ENCODE measurements around the gene TFR2. TPM values are rescaled to one million over a fixed set of nuclear protein-coding genes. Genes with fewer than 3 reads are reported as not detected.

The TFR2 gene
- total and polyA plus RNA-seq, 7 experiments from 2014 or later: 0.55 to 14.4 (median 3.1) TPM

DNA sequence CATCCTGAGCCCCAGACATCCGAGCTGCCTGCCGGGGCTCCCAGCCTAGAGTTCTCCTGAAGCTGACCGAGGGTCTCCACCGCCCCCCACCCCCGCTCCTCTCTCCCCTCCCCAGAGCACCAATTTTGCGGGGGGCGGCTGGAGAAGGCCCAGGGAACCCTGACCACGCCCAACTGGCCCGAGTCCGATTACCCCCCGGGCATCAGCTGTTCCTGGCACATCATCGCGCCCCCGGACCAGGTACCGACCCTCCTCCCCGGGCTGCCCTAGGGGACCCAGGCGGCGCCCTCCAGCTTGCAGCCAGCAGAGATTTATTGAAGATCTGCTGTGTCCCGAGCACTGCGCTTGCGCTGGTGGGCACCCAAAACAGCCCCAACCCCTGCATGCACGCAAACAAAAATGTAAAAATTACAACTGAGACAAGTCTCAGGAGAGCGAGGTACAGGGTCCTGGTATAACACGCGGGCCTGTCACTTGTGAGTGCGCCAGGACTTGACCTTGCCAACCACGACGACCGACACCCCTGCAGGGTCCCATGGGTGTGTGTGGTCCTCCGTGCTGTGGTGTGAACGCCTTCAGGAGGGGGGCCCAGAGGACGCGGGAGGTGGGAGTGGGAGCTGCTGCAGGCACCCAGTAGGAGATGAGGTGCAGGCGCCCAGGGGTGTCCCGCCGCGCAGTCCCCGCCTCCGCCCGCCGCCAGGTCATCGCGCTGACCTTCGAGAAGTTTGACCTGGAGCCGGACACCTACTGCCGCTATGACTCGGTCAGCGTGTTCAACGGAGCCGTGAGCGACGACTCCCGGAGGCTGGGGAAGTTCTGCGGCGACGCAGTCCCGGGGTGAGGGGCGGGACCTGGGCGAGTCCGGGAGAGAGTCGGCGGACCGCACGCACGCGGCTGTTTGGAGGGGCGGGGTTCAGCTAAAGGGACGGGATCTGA is 36.1 kb downstream of the TFR2 start:
- Mint-ChIP-seq H3K4me3 (peak overlapping the region; percentile 79 to 94 (median 87)), H3K36me3 (no peaks in the 10 kb centered on the region), H3K27ac (peak overlapping the region in 7 of 9 donors; percentile 29 to 78 (median 54)), H3K9me3 (no peaks in the 10 kb centered on the region), H3K27me3 (peaks cover 0 to 18% (median 0%) of the 10 kb centered on the region in 5 donors), H3K4me1 (peaks cover 7 to 35% (median 20%) of the 10 kb centered on the region in 7 donors)
- Histone ChIP-seq H3K4me1 (ENCODE audit: control insufficient read depth in 2 of 2, insufficient read depth in 2 of 2, low read length in 2 of 2) (peaks cover 6 to 10% of the 10 kb centered on the region in 2 donors), H3K4me3 (ENCODE audit: low read length) (peak overlapping the region; percentile 70), H3K27ac (ENCODE audit: low read depth, low read length) (peak overlapping the region; percentile 67), H3K27me3 (ENCODE audit: control insufficient read depth in 2 of 2, insufficient read depth in 2 of 2, low read length in 2 of 2) (no peaks in the 10 kb centered on the region), H3K36me3 (ENCODE audit: control insufficient read depth in 2 of 3, insufficient read depth in 3 of 3, low read length in 3 of 3) (no peaks in the 10 kb centered on the region), H3K9me3 (ENCODE audit: control insufficient read depth in 2 of 3, low read length in 3 of 3) (no peaks in the 10 kb centered on the region)
- DNase-seq: peak in 7 of 9 donors; percentile 41 to 66 (median 43)
- CTCF ChIA-PET: interaction anchor here (0.9 to 1.4 kb wide), 5 partner anchors 9 to 91 kb away, joined by 3 to 5 read pairs (median 3); no protein-coding TSS in a partner anchor
- peak; percentile 19 for ATAC-seq
- intact Hi-C loops (cut with micrococcal nuclease): loop anchor here (1.0 to 2.0 kb wide), 16 partner anchors 7 to 248 kb away; partner anchors contain the start of genes FBXO24 (in 2 of the 2), GNB2 (in 2 of the 2), LRCH4 (in 2 of the 2) and MOSPD3 (in 2 of the 2)
- POLR2A ChIA-PET: interaction anchor here (0.7 to 4.8 kb wide), 10 partner anchors 10 to 128 kb away, joined by 3 to 50 read pairs (median 3); partner anchors contain the start of genes FBXO24, LRCH4 and POP7

DNA sequence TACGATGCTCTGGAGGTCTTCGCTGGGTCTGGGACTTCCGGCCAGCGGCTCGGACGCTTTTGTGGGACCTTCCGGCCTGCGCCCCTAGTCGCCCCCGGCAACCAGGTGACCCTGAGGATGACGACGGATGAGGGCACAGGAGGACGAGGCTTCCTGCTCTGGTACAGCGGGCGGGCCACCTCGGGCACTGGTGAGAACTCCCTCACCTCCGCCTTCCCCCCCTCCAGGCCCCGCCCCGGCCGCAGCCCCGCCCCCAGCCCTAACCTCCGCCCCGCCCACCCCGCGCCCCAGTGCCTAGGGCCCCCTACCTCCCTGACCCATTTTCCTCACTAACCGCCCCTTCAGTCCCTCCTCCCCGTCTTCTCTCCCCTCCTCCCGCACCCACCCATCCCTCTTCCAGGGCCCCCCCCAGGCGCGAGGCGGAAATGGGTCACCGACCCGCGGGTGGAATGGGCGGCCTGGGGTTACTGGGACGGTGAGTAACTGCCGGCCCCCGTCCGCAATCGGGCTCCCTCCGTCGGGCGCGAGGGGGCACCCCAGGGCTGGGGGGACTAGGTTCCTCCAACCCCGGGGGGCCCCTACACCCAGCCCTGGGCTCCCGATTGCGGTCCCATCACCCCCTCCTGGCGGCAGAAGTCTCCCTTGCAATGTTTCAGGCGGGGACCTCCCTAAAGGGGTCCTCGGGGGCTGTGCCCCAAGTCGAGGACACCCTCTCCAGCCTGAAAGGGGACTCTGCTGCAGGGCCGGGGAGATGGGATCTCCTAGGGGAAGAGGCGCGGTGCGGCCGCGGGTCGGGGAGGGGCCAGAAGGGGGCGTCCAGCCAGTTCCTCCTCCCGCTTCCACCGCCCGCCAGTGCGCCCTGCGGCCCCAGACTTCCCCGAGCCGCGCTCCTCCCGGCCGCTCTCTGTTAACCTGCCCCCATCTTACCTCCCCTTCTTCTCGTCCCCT is 37.0 kb downstream of the TFR2 start:
- Histone ChIP-seq H3K27me3 (ENCODE audit: control insufficient read depth in 2 of 2, insufficient read depth in 2 of 2, low read length in 2 of 2) (no peaks in the 10 kb centered on the region), H3K27ac (ENCODE audit: low read depth, low read length) (peak overlapping the region; percentile 67), H3K4me3 (ENCODE audit: low read length) (peak overlapping the region; percentile 70), H3K4me1 (ENCODE audit: control insufficient read depth in 2 of 2, insufficient read depth in 2 of 2, low read length in 2 of 2) (peaks cover 6 to 10% of the 10 kb centered on the region in 2 donors), H3K9me3 (ENCODE audit: control insufficient read depth in 2 of 3, low read length in 3 of 3) (no peaks in the 10 kb centered on the region), H3K36me3 (ENCODE audit: control insufficient read depth in 2 of 3, insufficient read depth in 3 of 3, low read length in 3 of 3) (no peaks in the 10 kb centered on the region)
- peaks cover 0 to 15% (median 0%) of the 10 kb centered on the region in 5 donors for H3K27me3 Mint-ChIP-seq
- intact Hi-C loops (cut with micrococcal nuclease): loop anchor here (1.0 to 2.0 kb wide), 16 partner anchors 8 to 248 kb away; partner anchors contain the start of genes FBXO24 (in 2 of the 2), GNB2 (in 2 of the 2), LRCH4 (in 2 of the 2) and MOSPD3 (in 2 of the 2)
- peaks cover 7 to 35% (median 16%) of the 10 kb centered on the region in 7 donors for H3K4me1 Mint-ChIP-seq
- ChIA-PET CTCF (interaction anchor here (0.9 to 1.6 kb wide), 9 partner anchors 10 to 92 kb away, joined by 3 to 6 read pairs (median 3); no protein-coding TSS in a partner anchor), POLR2A (interaction anchor here (0.5 to 4.8 kb wide), 13 partner anchors 8 to 127 kb away, joined by 3 to 50 read pairs (median 4); partner anchors contain the start of genes FBXO24, LRCH4 and MOSPD3)
- DNase-seq: peak in 8 of 9 donors; percentile 47 to 81 (median 59)
- H3K4me3 Mint-ChIP-seq: peak overlapping the region; percentile 79 to 94 (median 87)
- ATAC-seq: peak; percentile 81
- H3K27ac Mint-ChIP-seq: peak overlapping the region; percentile 21 to 92 (median 84)
- H3K36me3 Mint-ChIP-seq: no peaks in the 10 kb centered on the region
- peaks cover 0 to 2% (median 0%) of the 10 kb centered on the region in 11 donors for H3K9me3 Mint-ChIP-seq

DNA sequence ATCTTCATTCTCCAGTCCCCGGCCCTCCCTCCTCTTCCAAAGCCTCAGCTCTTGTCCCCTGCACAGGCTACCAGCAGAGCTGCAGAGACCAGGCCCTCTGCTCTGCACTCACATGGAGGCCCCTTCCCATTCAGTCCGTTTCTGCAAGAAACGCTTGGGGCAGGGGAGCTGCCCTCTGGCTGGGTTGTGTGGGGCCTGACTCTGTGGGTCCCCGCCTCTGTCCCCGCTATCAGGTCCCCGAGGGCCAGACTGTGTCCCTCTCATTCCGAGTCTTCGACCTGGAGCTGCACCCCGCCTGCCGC is 37.7 kb downstream of the TFR2 start:
- Mint-ChIP-seq H3K4me3 (peak overlapping the region; percentile 56 to 94 (median 84)), H3K9me3 (peaks cover 0 to 2% (median 0%) of the 10 kb centered on the region in 11 donors)
- DNase-seq: no peak

DNA sequence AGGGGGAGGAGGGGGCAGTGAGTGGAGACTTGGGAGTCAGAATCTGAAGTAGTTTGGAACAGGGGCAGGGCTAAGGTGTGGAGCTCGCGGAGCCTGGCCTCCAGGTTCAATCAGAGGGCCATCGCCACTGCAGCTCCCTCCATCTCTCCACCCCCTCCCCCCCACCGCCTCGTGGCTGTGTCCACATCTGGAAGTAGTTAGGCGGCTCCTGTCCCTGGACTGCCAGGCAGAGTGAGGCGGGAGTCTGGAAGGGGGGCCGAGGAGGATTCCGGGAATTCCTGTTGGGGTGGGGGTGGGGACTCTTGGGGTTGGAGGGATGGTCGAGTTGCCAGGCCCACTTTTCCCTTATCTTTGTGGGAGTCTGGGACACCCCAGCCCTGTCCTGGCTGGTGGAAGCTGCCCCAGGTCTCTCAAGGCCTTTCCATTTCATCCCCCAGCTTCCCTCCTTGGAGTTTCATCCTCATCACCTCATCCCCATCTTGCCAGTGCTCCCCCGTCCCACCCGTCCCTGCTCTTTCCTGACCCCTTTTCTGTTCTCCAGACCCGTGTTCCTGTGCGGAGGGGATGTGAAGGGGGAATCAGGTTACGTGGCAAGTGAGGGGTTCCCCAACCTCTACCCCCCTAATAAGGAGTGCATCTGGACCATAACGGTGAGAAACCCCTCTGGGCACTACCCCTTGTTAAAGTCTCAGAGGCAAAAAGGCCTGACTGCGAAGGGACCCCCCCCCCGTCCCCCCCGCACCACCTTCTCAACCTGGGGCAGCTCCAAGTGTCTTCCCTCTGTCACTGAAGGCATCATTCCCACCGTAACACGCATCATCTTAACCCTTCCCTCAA is 38.2 kb downstream of the TFR2 start:
- Mint-ChIP-seq H3K36me3 (no peaks in the 10 kb centered on the region), H3K9me3 (peaks cover 0 to 2% (median 0%) of the 10 kb centered on the region in 11 donors), H3K27me3 (peaks cover 0 to 15% (median 0%) of the 10 kb centered on the region in 5 donors), H3K4me3 (peak overlapping the region; percentile 56 to 94 (median 84)), H3K4me1 (peaks cover 7 to 41% (median 20%) of the 10 kb centered on the region in 7 donors), H3K27ac (peak overlapping the region; percentile 7 to 92 (median 66))
- Histone ChIP-seq H3K27me3 (ENCODE audit: control insufficient read depth in 2 of 2, insufficient read depth in 2 of 2, low read length in 2 of 2) (no peaks in the 10 kb centered on the region), H3K27ac (ENCODE audit: low read depth, low read length) (peak overlapping the region; percentile 67), H3K4me1 (ENCODE audit: control insufficient read depth in 2 of 2, insufficient read depth in 2 of 2, low read length in 2 of 2) (peaks cover 6 to 10% of the 10 kb centered on the region in 2 donors), H3K4me3 (ENCODE audit: low read length) (peak overlapping the region; percentile 66), H3K36me3 (ENCODE audit: control insufficient read depth in 2 of 3, insufficient read depth in 3 of 3, low read length in 3 of 3) (no peaks in the 10 kb centered on the region), H3K9me3 (ENCODE audit: control insufficient read depth in 2 of 3, low read length in 3 of 3) (no peaks in the 10 kb centered on the region)
- no peak for DNase-seq
- CTCF ChIA-PET: interaction anchor here (0.9 to 1.6 kb wide), 5 partner anchors 13 to 87 kb away, joined by 3 to 6 read pairs (median 3); no protein-coding TSS in a partner anchor
- intact Hi-C loops (cut with micrococcal nuclease): no loop called here
- no peak for ATAC-seq
- POLR2A ChIA-PET: interaction anchor here (0.7 to 2.6 kb wide), 9 partner anchors 9 to 70 kb away, joined by 3 to 29 read pairs (median 5); partner anchors contain the start of genes FBXO24, LRCH4 and MOSPD3

More for the DNA sequence above, 37.7 kb downstream of the TFR2 start:
- H3K27me3 Mint-ChIP-seq: peaks cover 0 to 15% (median 0%) of the 10 kb centered on the region in 5 donors
- no peaks in the 10 kb centered on the region for H3K36me3 Mint-ChIP-seq
- Histone ChIP-seq H3K4me1 (ENCODE audit: control insufficient read depth in 2 of 2, insufficient read depth in 2 of 2, low read length in 2 of 2) (peaks cover 6 to 10% of the 10 kb centered on the region in 2 donors), H3K27ac (ENCODE audit: low read depth, low read length) (peak overlapping the region; percentile 67), H3K9me3 (ENCODE audit: control insufficient read depth in 2 of 3, low read length in 3 of 3) (no peaks in the 10 kb centered on the region), H3K36me3 (ENCODE audit: control insufficient read depth in 2 of 3, insufficient read depth in 3 of 3, low read length in 3 of 3) (no peaks in the 10 kb centered on the region), H3K4me3 (ENCODE audit: low read length) (peak overlapping the region; percentile 66), H3K27me3 (ENCODE audit: control insufficient read depth in 2 of 2, insufficient read depth in 2 of 2, low read length in 2 of 2) (no peaks in the 10 kb centered on the region)
- ATAC-seq: peak; percentile 10
- intact Hi-C loops (cut with micrococcal nuclease): loop anchor here (1.0 to 2.0 kb wide), 16 partner anchors 9 to 249 kb away; partner anchors contain the start of genes FBXO24 (in 2 of the 2), GNB2 (in 2 of the 2), LRCH4 (in 2 of the 2) and MOSPD3 (in 2 of the 2)
- peak overlapping the region; percentile 21 to 92 (median 84) for H3K27ac Mint-ChIP-seq
- H3K4me1 Mint-ChIP-seq: peaks cover 7 to 36% (median 16%) of the 10 kb centered on the region in 7 donors
- POLR2A ChIA-PET: interaction anchor here (0.5 to 2.6 kb wide), 10 partner anchors 9 to 126 kb away, joined by 3 to 29 read pairs (median 4); partner anchors contain the start of genes FBXO24, LRCH4 and MOSPD3
- CTCF ChIA-PET: interaction anchor here (0.9 to 1.6 kb wide), 4 partner anchors 15 to 87 kb away, joined by 3 to 6 read pairs (median 3); no protein-coding TSS in a partner anchor

DNA sequence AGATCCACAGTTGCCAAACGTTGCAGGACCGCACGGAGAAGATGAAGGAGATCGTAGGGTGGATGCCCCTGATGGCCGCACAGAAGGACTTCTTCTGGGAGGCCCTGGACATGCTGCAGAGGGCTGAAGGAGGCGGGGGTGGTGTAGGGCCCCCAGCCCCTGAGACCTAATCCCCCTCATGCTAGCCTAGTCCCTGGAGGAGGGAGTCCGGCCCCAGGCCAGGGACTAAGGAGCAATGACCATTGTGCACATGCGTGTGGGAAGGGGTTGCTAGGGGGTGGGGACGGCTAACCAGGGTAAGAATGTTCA is 40.7 kb downstream of the TFR2 start:
- Mint-ChIP-seq H3K27me3 (peaks cover 0 to 8% (median 0%) of the 10 kb centered on the region in 5 donors), H3K4me1 (peaks cover 11 to 28% (median 17%) of the 10 kb centered on the region in 7 donors), H3K9me3 (peaks cover 0 to 2% (median 0%) of the 10 kb centered on the region in 11 donors), H3K27ac (no peak overlapping the region), H3K4me3 (no peak overlapping the region), H3K36me3 (no peaks in the 10 kb centered on the region)
- H3K36me3 ChIP-seq (ENCODE audit: control insufficient read depth in 2 of 3, insufficient read depth in 3 of 3, low read length in 3 of 3): no peaks in the 10 kb centered on the region
- POLR2A ChIA-PET: no interaction called here
- no peaks in the 10 kb centered on the region for H3K9me3 ChIP-seq (ENCODE audit: control insufficient read depth in 2 of 3, low read length in 3 of 3)
- ATAC-seq (no peak), DNase-seq (no peak)
- no peaks in the 10 kb centered on the region for H3K27me3 ChIP-seq (ENCODE audit: control insufficient read depth in 2 of 2, insufficient read depth in 2 of 2, low read length in 2 of 2)
- no peak overlapping the region for H3K4me3 ChIP-seq (ENCODE audit: low read length)
- H3K27ac ChIP-seq (ENCODE audit: low read depth, low read length): no peak overlapping the region
- intact Hi-C loops (cut with micrococcal nuclease): no loop called here
- CTCF ChIA-PET: interaction anchor here (0.6 kb wide), 1 partner anchor 25 kb away, joined by 3 read pairs; no protein-coding TSS in a partner anchor
- H3K4me1 ChIP-seq (ENCODE audit: control insufficient read depth in 2 of 2, insufficient read depth in 2 of 2, low read length in 2 of 2): peaks cover 6 to 10% of the 10 kb centered on the region in 2 donors
